ENCODE results near the gene PSAT1. TPM values are rescaled to one million over a fixed set of nuclear protein-coding genes. Genes with fewer than 3 reads are reported as not detected.

The PSAT1 gene
- total and polyA plus RNA-seq, 2 of the 8 experiments (the other 6 are each of a cell fraction or from before 2014, with no cell fraction given): 204 to 341 TPM

DNA sequence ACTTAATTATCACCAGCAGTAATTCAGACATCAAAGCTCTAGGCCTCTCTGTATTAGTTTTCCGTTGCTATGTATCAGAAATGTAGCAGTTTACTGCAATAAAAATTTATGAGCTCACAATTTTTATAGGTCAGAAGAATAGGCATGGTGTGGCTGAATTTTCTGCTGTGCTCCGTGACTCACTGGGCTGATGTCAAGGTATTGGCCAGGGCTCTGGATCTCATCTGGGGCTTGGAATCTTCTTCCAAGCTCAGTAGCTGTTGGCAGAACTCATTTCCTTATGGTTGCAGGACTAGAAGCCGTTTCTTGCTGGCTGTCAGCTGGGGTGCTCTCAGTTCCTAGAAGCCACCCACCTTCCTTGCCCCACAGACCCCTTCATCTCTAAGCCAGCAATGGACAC, 66.3 kb downstream of the PSAT1 start (continued):
- TF ChIP-seq, protein P1, sequence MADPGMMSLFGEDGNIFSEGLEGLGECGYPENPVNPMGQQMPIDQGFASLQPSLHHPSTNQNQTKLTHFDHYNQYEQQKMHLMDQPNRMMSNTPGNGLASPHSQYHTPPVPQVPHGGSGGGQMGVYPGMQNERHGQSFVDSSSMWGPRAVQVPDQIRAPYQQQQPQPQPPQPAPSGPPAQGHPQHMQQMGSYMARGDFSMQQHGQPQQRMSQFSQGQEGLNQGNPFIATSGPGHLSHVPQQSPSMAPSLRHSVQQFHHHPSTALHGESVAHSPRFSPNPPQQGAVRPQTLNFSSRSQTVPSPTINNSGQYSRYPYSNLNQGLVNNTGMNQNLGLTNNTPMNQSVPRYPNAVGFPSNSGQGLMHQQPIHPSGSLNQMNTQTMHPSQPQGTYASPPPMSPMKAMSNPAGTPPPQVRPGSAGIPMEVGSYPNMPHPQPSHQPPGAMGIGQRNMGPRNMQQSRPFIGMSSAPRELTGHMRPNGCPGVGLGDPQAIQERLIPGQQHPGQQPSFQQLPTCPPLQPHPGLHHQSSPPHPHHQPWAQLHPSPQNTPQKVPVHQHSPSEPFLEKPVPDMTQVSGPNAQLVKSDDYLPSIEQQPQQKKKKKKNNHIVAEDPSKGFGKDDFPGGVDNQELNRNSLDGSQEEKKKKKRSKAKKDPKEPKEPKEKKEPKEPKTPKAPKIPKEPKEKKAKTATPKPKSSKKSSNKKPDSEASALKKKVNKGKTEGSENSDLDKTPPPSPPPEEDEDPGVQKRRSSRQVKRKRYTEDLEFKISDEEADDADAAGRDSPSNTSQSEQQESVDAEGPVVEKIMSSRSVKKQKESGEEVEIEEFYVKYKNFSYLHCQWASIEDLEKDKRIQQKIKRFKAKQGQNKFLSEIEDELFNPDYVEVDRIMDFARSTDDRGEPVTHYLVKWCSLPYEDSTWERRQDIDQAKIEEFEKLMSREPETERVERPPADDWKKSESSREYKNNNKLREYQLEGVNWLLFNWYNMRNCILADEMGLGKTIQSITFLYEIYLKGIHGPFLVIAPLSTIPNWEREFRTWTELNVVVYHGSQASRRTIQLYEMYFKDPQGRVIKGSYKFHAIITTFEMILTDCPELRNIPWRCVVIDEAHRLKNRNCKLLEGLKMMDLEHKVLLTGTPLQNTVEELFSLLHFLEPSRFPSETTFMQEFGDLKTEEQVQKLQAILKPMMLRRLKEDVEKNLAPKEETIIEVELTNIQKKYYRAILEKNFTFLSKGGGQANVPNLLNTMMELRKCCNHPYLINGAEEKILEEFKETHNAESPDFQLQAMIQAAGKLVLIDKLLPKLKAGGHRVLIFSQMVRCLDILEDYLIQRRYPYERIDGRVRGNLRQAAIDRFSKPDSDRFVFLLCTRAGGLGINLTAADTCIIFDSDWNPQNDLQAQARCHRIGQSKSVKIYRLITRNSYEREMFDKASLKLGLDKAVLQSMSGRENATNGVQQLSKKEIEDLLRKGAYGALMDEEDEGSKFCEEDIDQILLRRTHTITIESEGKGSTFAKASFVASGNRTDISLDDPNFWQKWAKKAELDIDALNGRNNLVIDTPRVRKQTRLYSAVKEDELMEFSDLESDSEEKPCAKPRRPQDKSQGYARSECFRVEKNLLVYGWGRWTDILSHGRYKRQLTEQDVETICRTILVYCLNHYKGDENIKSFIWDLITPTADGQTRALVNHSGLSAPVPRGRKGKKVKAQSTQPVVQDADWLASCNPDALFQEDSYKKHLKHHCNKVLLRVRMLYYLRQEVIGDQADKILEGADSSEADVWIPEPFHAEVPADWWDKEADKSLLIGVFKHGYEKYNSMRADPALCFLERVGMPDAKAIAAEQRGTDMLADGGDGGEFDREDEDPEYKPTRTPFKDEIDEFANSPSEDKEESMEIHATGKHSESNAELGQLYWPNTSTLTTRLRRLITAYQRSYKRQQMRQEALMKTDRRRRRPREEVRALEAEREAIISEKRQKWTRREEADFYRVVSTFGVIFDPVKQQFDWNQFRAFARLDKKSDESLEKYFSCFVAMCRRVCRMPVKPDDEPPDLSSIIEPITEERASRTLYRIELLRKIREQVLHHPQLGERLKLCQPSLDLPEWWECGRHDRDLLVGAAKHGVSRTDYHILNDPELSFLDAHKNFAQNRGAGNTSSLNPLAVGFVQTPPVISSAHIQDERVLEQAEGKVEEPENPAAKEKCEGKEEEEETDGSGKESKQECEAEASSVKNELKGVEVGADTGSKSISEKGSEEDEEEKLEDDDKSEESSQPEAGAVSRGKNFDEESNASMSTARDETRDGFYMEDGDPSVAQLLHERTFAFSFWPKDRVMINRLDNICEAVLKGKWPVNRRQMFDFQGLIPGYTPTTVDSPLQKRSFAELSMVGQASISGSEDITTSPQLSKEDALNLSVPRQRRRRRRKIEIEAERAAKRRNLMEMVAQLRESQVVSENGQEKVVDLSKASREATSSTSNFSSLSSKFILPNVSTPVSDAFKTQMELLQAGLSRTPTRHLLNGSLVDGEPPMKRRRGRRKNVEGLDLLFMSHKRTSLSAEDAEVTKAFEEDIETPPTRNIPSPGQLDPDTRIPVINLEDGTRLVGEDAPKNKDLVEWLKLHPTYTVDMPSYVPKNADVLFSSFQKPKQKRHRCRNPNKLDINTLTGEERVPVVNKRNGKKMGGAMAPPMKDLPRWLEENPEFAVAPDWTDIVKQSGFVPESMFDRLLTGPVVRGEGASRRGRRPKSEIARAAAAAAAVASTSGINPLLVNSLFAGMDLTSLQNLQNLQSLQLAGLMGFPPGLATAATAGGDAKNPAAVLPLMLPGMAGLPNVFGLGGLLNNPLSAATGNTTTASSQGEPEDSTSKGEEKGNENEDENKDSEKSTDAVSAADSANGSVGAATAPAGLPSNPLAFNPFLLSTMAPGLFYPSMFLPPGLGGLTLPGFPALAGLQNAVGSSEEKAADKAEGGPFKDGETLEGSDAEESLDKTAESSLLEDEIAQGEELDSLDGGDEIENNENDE (IDR thresholded peaks at IDR 0.05; ENCODE audit: insufficient replicate concordance, low read length): no peak
- no peak for TF ChIP-seq BACH1 (IDR thresholded peaks at IDR 0.05; ENCODE audit: low read length)
- TF ChIP-seq, protein P2, sequence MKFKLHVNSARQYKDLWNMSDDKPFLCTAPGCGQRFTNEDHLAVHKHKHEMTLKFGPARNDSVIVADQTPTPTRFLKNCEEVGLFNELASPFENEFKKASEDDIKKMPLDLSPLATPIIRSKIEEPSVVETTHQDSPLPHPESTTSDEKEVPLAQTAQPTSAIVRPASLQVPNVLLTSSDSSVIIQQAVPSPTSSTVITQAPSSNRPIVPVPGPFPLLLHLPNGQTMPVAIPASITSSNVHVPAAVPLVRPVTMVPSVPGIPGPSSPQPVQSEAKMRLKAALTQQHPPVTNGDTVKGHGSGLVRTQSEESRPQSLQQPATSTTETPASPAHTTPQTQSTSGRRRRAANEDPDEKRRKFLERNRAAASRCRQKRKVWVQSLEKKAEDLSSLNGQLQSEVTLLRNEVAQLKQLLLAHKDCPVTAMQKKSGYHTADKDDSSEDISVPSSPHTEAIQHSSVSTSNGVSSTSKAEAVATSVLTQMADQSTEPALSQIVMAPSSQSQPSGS (IDR thresholded peaks at IDR 0.05; ENCODE audit: low read length): no peak
- no peak for TF ChIP-seq SRF (IDR thresholded peaks at IDR 0.05; ENCODE audit: low read depth, low read length)
- TF ChIP-seq CBX8 (IDR thresholded peaks at IDR 0.05; ENCODE audit: borderline replicate concordance, low read depth, low read length): no peak
- TF ChIP-seq JUN (IDR thresholded peaks at IDR 0.05; ENCODE audit: low read depth, low read length): no peak
- no peak for TF ChIP-seq CBX5 (IDR thresholded peaks at IDR 0.05; ENCODE audit: low read depth, low read length)
- no peak for TF ChIP-seq SP4 (IDR thresholded peaks at IDR 0.05; ENCODE audit: low read length)
- TF ChIP-seq, protein P3, sequence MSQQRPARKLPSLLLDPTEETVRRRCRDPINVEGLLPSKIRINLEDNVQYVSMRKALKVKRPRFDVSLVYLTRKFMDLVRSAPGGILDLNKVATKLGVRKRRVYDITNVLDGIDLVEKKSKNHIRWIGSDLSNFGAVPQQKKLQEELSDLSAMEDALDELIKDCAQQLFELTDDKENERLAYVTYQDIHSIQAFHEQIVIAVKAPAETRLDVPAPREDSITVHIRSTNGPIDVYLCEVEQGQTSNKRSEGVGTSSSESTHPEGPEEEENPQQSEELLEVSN (IDR thresholded peaks at IDR 0.05): no peak
- TF ChIP-seq BRCA1 (IDR thresholded peaks at IDR 0.05; ENCODE audit: low read depth, low read length): no peak

All from H1 (cell line).